GM23338 (cell line): Measurements from ENCODE around the gene SLC47A1. TPM values are rescaled to one million over a fixed set of nuclear protein-coding genes. Genes with fewer than 3 reads are reported as not detected.

ENCODE experiments used
- ATAC-seq: fragments of 200-7000 bp; cut with Tn5 transposase; 3 replicates; pipeline ENCODE4 v1.9.1; 2020
- DNase-seq: peaks from one replicate; pipeline ENCODE4 v3.0.0-alpha.2; 2015; ENCODE audit warnings: low spot score
- H2AFZ ChIP-seq: fragments of 200-600 bp; sonication (generic); 2 replicates; pipeline ENCODE4 v1.8.0; 2016; ENCODE audit warnings: antibody characterized with exemption, mild to moderate bottlenecking, moderate library complexity
- H3F3A ChIP-seq: fragments of 200-600 bp; sonication (generic); replicated peaks from 2 replicates; pipeline ENCODE4 v1.8.0; 2017; ENCODE audit warnings: antibody characterized with exemption, mixed run types, low read depth
- H3K27ac ChIP-seq: fragments of 200-600 bp; sonication (generic); 2 replicates; pipeline ENCODE4 v1.6.1; 2016; ENCODE audit warnings: low read depth
- H3K27me3 ChIP-seq: fragments of 200-600 bp; sonication (generic); 2 replicates; pipeline ENCODE4 v1.8.0; 2016; ENCODE audit warnings: mild to moderate bottlenecking, mixed run types, moderate library complexity; ENCODE audit not compliant: insufficient read depth
- H3K36me3 ChIP-seq: fragments of 200-600 bp; sonication (generic); 2 replicates; pipeline ENCODE4 v1.8.0; 2016; ENCODE audit warnings: mild to moderate bottlenecking; ENCODE audit not compliant: insufficient read depth
- H3K4me1 ChIP-seq: fragments of 200-600 bp; sonication (generic); 2 replicates; pipeline ENCODE4 v1.8.0; 2016; ENCODE audit warnings: mild to moderate bottlenecking, moderate library complexity; ENCODE audit not compliant: insufficient read depth
- H3K4me2 ChIP-seq: fragments of 200-600 bp; sonication (generic); 2 replicates; pipeline ENCODE4 v1.7.1; 2017; ENCODE audit warnings: mixed run types
- H3K4me3 ChIP-seq: fragments of 200-600 bp; sonication (generic); 2 replicates; pipeline ENCODE4 v1.6.1; 2016; ENCODE audit warnings: mixed run types
- H3K79me2 ChIP-seq: fragments of 200-600 bp; sonication (generic); replicated peaks from 2 replicates; pipeline ENCODE4 v1.8.0; 2017; ENCODE audit warnings: mild to moderate bottlenecking; ENCODE audit not compliant: insufficient read depth
- H3K9me2 ChIP-seq: fragments of 200-600 bp; sonication (generic); 2 replicates; pipeline ENCODE4 v1.8.0; 2017; ENCODE audit not compliant: insufficient read depth
- H4K20me1 ChIP-seq: fragments of 200-600 bp; sonication (generic); replicated peaks from 2 replicates; pipeline ENCODE4 v1.8.0; 2017; ENCODE audit warnings: mild to moderate bottlenecking; ENCODE audit not compliant: insufficient read depth
- H3K27ac Mint-ChIP-seq: 2 replicates; pipeline ENCODE4 v1.8.0; 2020; ENCODE audit warnings: inconsistent platforms, mild to moderate bottlenecking, moderate library complexity, mixed read lengths
- H3K27me3 Mint-ChIP-seq: 3 replicates; pipeline ENCODE4 v1.8.0; 2022; ENCODE audit warnings: low read depth, mild to moderate bottlenecking, moderate library complexity, mixed read lengths, inconsistent platforms; ENCODE audit not compliant: insufficient read depth, poor library complexity
- H3K36me3 Mint-ChIP-seq: 3 replicates; pipeline ENCODE4 v1.8.0; 2021; ENCODE audit warnings: low read depth, mild to moderate bottlenecking, inconsistent platforms, moderate library complexity, mixed read lengths
- H3K4me1 Mint-ChIP-seq: 3 replicates; pipeline ENCODE4 v1.8.0; 2020; ENCODE audit warnings: mild to moderate bottlenecking, inconsistent platforms, mixed read lengths
- H3K4me3 Mint-ChIP-seq: 3 replicates; pipeline ENCODE4 v1.8.0; 2021; ENCODE audit warnings: moderate library complexity, mild to moderate bottlenecking, inconsistent platforms, mixed read lengths
- H3K9me3 Mint-ChIP-seq: 3 replicates; pipeline ENCODE4 v1.8.0; 2020; ENCODE audit warnings: moderate library complexity, mild to moderate bottlenecking, inconsistent platforms, mixed read lengths
- CREB1 ChIP-seq: fragments of 250-450 bp; sonication (Bioruptor Pico); IDR thresholded peaks from 2 replicates; pipeline ENCODE4 v1.5.0; 2020; ENCODE audit warnings: low read depth, mild to moderate bottlenecking, moderate library complexity
- EZH2 ChIP-seq: fragments of 200-600 bp; sonication (generic); IDR thresholded peaks from one replicate; pipeline ENCODE4 v1.8.0; 2017; ENCODE audit warnings: antibody characterized with exemption, mild to moderate bottlenecking, low read depth; ENCODE audit not compliant: unreplicated experiment
- EZH2phosphoT487 ChIP-seq: fragments of 200-600 bp; sonication (generic); IDR thresholded peaks from one replicate; pipeline ENCODE4 v1.8.1; 2018; ENCODE audit warnings: antibody characterized with exemption; ENCODE audit not compliant: unreplicated experiment
- NANOG ChIP-seq: IDR thresholded peaks from 2 replicates; pipeline ENCODE4 v1.6.1; 2016; ENCODE audit warnings: antibody characterized with exemption, borderline replicate concordance
- POLR2AphosphoS5 ChIP-seq: IDR thresholded peaks from 2 replicates; pipeline ENCODE4 v1.6.1; 2016; ENCODE audit warnings: antibody characterized with exemption, low read depth
- STAT1 ChIP-seq: IDR thresholded peaks from one replicate; pipeline ENCODE4 v1.6.1; 2016; ENCODE audit warnings: antibody characterized with exemption; ENCODE audit not compliant: unreplicated experiment
- ZNF331 ChIP-seq: fragments of 250-450 bp; sonication (Bioruptor Pico); IDR thresholded peaks from 2 replicates; pipeline ENCODE4 v1.5.0; 2020; ENCODE audit warnings: low read depth, mild to moderate bottlenecking, moderate library complexity
- polyA plus RNA-seq: library from polyadenylated mRNA; unstranded; fragments of >200 nt; fragmentation: Nextera tagmentation; extraction: Ambion mirVana; gene quantifications from 2 replicates; pipeline ENCODE4 v1.2.1, GENCODE V29; 2016
- total RNA-seq: library from RNA; depleted of rRNA; stranded (reverse); fragments of >200 nt; shearing (Covaris generic); gene quantifications from 2 replicates; pipeline ENCODE4 v1.2.3, GENCODE V29; 2014
- TF ChIP-seq, protein P1 (sequence below): IDR thresholded peaks from one replicate; pipeline ENCODE4 v1.6.1; 2018; ENCODE audit warnings: antibody characterized with exemption; ENCODE audit not compliant: unreplicated experiment
- TF ChIP-seq, protein P2 (sequence below): IDR thresholded peaks from 2 replicates; pipeline ENCODE4 v1.6.1; 2016; ENCODE audit warnings: antibody characterized with exemption
- TF ChIP-seq, protein P3 (sequence below), 2 experiments: fragments of 200-600 bp in 1 of 2; sonication (generic) in 1 of 2; conservative IDR thresholded peaks; 2 replicates each; pipeline versions ENCODE4 v1.5.1 to v1.6.1; 2016 to 2017; ENCODE audit warnings: antibody characterized with exemption in 2 of 2, low read depth in 2 of 2, mild to moderate bottlenecking in 2 of 2, moderate library complexity in 1 of 2

SLC47A1 gene
- total and polyA plus RNA-seq, 2 experiments from 2014 or later, result 0.53 to 1.9 TPM

DNA sequence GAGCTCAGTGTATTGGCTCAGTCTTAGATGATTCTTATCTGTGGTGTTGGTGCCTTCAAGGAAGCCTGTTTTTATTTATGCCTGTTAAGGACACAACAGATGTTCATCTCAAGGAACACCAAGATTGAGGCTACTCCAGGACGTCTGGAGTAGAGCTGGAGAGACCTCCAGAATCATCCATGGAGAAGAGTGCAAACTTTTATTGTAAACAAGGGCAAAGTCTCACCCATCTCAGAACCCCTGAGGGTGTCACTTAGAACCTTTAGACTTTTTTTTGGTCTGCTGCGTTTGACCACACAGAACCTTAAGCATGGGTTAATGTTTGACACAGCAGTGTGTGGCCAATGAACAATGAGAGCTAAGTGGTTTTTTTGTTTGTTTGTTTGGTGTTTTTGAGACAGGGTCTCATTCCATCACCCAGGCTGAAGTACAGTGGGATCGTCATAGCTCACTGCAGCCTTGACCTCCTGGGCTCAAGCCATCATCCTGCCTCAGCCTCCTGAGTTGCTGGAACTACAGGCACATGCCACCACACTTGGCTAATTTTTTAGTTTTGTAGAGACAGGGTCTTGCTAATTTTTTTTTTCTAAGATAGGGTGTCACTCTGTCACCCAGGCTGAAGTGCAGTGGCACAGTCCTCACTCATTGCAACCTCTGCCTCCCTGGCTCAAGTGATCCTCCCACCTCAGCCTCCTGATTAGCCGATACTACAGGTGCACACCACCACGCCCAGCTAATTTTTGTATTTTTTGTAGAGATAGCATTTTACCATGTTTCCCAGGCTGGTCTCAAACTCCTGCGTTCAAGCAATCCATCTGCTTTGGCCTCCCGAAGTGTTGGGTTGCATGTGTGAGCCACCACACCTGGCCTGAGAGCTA, 16.3 kb downstream of the SLC47A1 start (continued):
- TF ChIP-seq, protein P1, sequence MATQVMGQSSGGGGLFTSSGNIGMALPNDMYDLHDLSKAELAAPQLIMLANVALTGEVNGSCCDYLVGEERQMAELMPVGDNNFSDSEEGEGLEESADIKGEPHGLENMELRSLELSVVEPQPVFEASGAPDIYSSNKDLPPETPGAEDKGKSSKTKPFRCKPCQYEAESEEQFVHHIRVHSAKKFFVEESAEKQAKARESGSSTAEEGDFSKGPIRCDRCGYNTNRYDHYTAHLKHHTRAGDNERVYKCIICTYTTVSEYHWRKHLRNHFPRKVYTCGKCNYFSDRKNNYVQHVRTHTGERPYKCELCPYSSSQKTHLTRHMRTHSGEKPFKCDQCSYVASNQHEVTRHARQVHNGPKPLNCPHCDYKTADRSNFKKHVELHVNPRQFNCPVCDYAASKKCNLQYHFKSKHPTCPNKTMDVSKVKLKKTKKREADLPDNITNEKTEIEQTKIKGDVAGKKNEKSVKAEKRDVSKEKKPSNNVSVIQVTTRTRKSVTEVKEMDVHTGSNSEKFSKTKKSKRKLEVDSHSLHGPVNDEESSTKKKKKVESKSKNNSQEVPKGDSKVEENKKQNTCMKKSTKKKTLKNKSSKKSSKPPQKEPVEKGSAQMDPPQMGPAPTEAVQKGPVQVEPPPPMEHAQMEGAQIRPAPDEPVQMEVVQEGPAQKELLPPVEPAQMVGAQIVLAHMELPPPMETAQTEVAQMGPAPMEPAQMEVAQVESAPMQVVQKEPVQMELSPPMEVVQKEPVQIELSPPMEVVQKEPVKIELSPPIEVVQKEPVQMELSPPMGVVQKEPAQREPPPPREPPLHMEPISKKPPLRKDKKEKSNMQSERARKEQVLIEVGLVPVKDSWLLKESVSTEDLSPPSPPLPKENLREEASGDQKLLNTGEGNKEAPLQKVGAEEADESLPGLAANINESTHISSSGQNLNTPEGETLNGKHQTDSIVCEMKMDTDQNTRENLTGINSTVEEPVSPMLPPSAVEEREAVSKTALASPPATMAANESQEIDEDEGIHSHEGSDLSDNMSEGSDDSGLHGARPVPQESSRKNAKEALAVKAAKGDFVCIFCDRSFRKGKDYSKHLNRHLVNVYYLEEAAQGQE, result no peak
- TF ChIP-seq, protein P2, sequence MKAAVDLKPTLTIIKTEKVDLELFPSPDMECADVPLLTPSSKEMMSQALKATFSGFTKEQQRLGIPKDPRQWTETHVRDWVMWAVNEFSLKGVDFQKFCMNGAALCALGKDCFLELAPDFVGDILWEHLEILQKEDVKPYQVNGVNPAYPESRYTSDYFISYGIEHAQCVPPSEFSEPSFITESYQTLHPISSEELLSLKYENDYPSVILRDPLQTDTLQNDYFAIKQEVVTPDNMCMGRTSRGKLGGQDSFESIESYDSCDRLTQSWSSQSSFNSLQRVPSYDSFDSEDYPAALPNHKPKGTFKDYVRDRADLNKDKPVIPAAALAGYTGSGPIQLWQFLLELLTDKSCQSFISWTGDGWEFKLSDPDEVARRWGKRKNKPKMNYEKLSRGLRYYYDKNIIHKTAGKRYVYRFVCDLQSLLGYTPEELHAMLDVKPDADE, result no peak
- TF ChIP-seq STAT1, result no peak
- no peak for TF ChIP-seq ZNF331
- TF ChIP-seq, protein P3, sequence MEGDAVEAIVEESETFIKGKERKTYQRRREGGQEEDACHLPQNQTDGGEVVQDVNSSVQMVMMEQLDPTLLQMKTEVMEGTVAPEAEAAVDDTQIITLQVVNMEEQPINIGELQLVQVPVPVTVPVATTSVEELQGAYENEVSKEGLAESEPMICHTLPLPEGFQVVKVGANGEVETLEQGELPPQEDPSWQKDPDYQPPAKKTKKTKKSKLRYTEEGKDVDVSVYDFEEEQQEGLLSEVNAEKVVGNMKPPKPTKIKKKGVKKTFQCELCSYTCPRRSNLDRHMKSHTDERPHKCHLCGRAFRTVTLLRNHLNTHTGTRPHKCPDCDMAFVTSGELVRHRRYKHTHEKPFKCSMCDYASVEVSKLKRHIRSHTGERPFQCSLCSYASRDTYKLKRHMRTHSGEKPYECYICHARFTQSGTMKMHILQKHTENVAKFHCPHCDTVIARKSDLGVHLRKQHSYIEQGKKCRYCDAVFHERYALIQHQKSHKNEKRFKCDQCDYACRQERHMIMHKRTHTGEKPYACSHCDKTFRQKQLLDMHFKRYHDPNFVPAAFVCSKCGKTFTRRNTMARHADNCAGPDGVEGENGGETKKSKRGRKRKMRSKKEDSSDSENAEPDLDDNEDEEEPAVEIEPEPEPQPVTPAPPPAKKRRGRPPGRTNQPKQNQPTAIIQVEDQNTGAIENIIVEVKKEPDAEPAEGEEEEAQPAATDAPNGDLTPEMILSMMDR (conservative IDR thresholded peaks at IDR 0.05; ENCODE audit: low read depth in 2 of 2), result no peak
- no peak for TF ChIP-seq EZH2phosphoT487

DNA sequence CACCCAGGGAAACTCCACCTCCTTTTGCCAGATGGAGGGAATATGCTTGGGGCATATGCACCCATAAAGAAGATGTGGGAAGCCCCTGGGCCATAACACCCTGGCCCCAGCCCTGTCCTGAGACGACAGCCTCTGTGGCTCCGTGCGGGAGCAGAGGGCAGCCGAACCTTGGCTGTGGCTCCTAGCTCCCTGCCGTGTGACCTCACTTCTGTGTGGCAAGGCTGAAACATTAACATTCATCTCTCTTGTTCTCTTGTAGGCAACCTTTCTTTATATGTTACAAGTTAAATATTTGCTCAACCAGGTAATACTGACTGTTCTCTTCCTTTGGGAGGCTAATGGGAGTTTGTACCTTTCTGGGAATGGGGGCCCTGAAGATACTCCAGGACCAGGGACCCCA, 17.5 kb downstream of the SLC47A1 start:
- Histone ChIP-seq H3K36me3 (no peaks in the 10 kb centered on the region), H3K9me2 (no peaks in the 10 kb centered on the region), H3K4me1 (peaks cover 5% of the 10 kb centered on the region; the same call in 1 of the 2 replicates), H3K4me2 (no peak overlapping the region), H4K20me1 (no peaks in the 10 kb centered on the region), H3K4me3 (no peak overlapping the region), H3F3A (no peaks in the 10 kb centered on the region), H3K27me3 (no peaks in the 10 kb centered on the region), H3K27ac (no peak overlapping the region), H3K79me2 (no peaks in the 10 kb centered on the region), H2AFZ (no peak overlapping the region)
- H3K27me3 Mint-ChIP-seq, result peaks cover 17% of the 10 kb centered on the region
- H3K36me3 Mint-ChIP-seq, result no peaks in the 10 kb centered on the region
- H3K4me3 Mint-ChIP-seq, result no peak overlapping the region
- H3K4me1 Mint-ChIP-seq, result peaks cover 7% of the 10 kb centered on the region
- H3K27ac Mint-ChIP-seq, result no peak overlapping the region
- no peaks in the 10 kb centered on the region for H3K9me3 Mint-ChIP-seq
- TF ChIP-seq, protein P1, result no peak
- TF ChIP-seq POLR2AphosphoS5, result no peak
- TF ChIP-seq, protein P3 (conservative IDR thresholded peaks at IDR 0.05; ENCODE audit: low read depth in 2 of 2), result no peak
- TF ChIP-seq CREB1 (CRISPR knock-in tag), result no peak
- TF ChIP-seq EZH2, result no peak
- no peak for TF ChIP-seq STAT1
- no peak for TF ChIP-seq ZNF331
- no peak for TF ChIP-seq NANOG
- TF ChIP-seq, protein P2, result no peak
- ATAC-seq (no peak), DNase-seq (no peak)
